GM21717 (cell line): Measurements from ENCODE around the gene DDX24.

Source experiments
- ATAC-seq: cut with Tn5 transposase; IDR thresholded peaks from one replicate; pipeline ENCODE4 v1.9.1; 2021; ENCODE audit warnings: mild to moderate bottlenecking, moderate library complexity; ENCODE audit not compliant: unreplicated experiment

DDX24 gene

GRCh38 chr14:94049625-94050023 is 31.4 kb downstream of the DDX24 start:
- no peak for ATAC-seq

GRCh38 chr14:94048691-94049624 is 32.0 kb downstream of the DDX24 start:
- no peak for ATAC-seq

- ATAC-seq: no peak
These were observed 33.4 kb downstream of the DDX24 start for GRCh38 chr14:94047581-94047980.

GRCh38 chr14:94046696-94047250 is 34.2 kb downstream of the DDX24 start:
- ATAC-seq: no peak

GRCh38 chr14:94045563-94046345 is 35.2 kb downstream of the DDX24 start:
- ATAC-seq: no peak

- ATAC-seq: no peak
These were observed 35.9 kb downstream of the DDX24 start for GRCh38 chr14:94045101-94045500.

- ATAC-seq: no peak
These were observed 36.4 kb downstream of the DDX24 start for GRCh38 chr14:94044476-94045091.

- ATAC-seq: no peak
These were observed 37.1 kb downstream of the DDX24 start for GRCh38 chr14:94043756-94044475.

GRCh38 chr14:94043111-94043755 is 37.8 kb downstream of the DDX24 start:
- no peak for ATAC-seq

GRCh38 chr14:94042433-94043091 is 38.4 kb downstream of the DDX24 start:
- ATAC-seq: no peak

- no peak for ATAC-seq
These were observed 39.3 kb downstream of the DDX24 start for GRCh38 chr14:94041551-94042346.

GRCh38 chr14:94040796-94041195 is 40.2 kb downstream of the DDX24 start:
- ATAC-seq: no peak

- ATAC-seq: no peak
These were observed 40.8 kb downstream of the DDX24 start for GRCh38 chr14:94040247-94040646.

- no peak for ATAC-seq
These were observed 41.9 kb downstream of the DDX24 start for GRCh38 chr14:94038921-94039629.

GRCh38 chr14:94038510-94038909 is 42.5 kb downstream of the DDX24 start:
- ATAC-seq: no peak

GRCh38 chr14:94037954-94038353 is 43.0 kb downstream of the DDX24 start:
- ATAC-seq: no peak

- ATAC-seq: peak; percentile 79
These were observed 44.5 kb downstream of the DDX24 start for GRCh38 chr14:94036313-94037167.
